Trophoblast cell (in vitro differentiated cells and primary cell): ENCODE measurements around the gene CAPN14. TPM values are rescaled to one million over a fixed set of nuclear protein-coding genes. Genes with fewer than 3 reads are reported as not detected.

Experiments used
- DNase-seq, 2 donors: peaks; one replicate each; pipeline ENCODE4 v3.0.0-alpha.2; 2016
- H2AFZ ChIP-seq: 2 replicates; pipeline ENCODE4 v1.6.1; 2013; ENCODE audit warnings: low read length, moderate library complexity, mild to moderate bottlenecking; ENCODE audit not compliant: insufficient read depth, poor library complexity
- H2AK5ac ChIP-seq: 2 replicates; pipeline ENCODE4 v1.6.1; 2013; ENCODE audit warnings: mild to moderate bottlenecking, low read length
- H2BK120ac ChIP-seq: 2 replicates; pipeline ENCODE4 v1.6.1; 2013; ENCODE audit warnings: low read length, mild to moderate bottlenecking, moderate library complexity; ENCODE audit not compliant: insufficient read depth, poor library complexity
- H2BK12ac ChIP-seq: 2 replicates; pipeline ENCODE4 v1.6.1; 2013; ENCODE audit warnings: mild to moderate bottlenecking, low read length, moderate library complexity
- H2BK5ac ChIP-seq: 2 replicates; pipeline ENCODE4 v1.6.1; 2013; ENCODE audit warnings: low read length, low read depth, moderate library complexity, mild to moderate bottlenecking; ENCODE audit not compliant: poor library complexity
- H3K14ac ChIP-seq: 2 replicates; pipeline ENCODE4 v1.6.1; 2013; ENCODE audit warnings: mild to moderate bottlenecking, low read length
- H3K18ac ChIP-seq: 2 replicates; pipeline ENCODE4 v1.6.1; 2013; ENCODE audit warnings: mild to moderate bottlenecking, low read length
- H3K23ac ChIP-seq: 2 replicates; pipeline ENCODE4 v1.6.1; 2013; ENCODE audit warnings: low read length
- H3K27ac ChIP-seq: 2 replicates; pipeline ENCODE4 v1.5.1; 2013; ENCODE audit warnings: low read depth, mild to moderate bottlenecking, inconsistent platforms, low read length, moderate library complexity
- H3K27me3 ChIP-seq: 2 replicates; pipeline ENCODE4 v1.6.1; 2013; ENCODE audit warnings: inconsistent platforms, mild to moderate bottlenecking, low read length, moderate library complexity; ENCODE audit not compliant: insufficient read depth
- H3K36me3 ChIP-seq, 2 experiments: 1 replicate in 1 of 2; 2 replicates in 1 of 2; pipeline ENCODE4 v1.6.1; 2013; ENCODE audit warnings: low read length in 2 of 2, mild to moderate bottlenecking in 2 of 2, moderate library complexity in 1 of 2; ENCODE audit not compliant: insufficient read depth in 2 of 2, control insufficient read depth in 1 of 2
- H3K4ac ChIP-seq: 2 replicates; pipeline ENCODE4 v1.6.1; 2013; ENCODE audit warnings: low read depth, mild to moderate bottlenecking, low read length, moderate library complexity
- H3K4me1 ChIP-seq, 2 experiments: 1 replicate in 1 of 2; 2 replicates in 1 of 2; pipeline ENCODE4 v1.6.1; 2013; ENCODE audit warnings: low read length in 2 of 2, mild to moderate bottlenecking in 2 of 2, moderate library complexity in 1 of 2; ENCODE audit not compliant: insufficient read depth in 2 of 2, control insufficient read depth in 1 of 2
- H3K4me2 ChIP-seq: 2 replicates; pipeline ENCODE4 v1.6.1; 2013; ENCODE audit warnings: inconsistent platforms, mild to moderate bottlenecking, low read length, moderate library complexity
- H3K4me3 ChIP-seq: 2 replicates; pipeline ENCODE4 v1.5.1; 2013; ENCODE audit warnings: mild to moderate bottlenecking, low read depth, low read length, inconsistent platforms
- H3K79me1 ChIP-seq: one replicate; pipeline ENCODE4 v1.6.1; 2013; ENCODE audit warnings: low read length
- H3K79me2 ChIP-seq: 2 replicates; pipeline ENCODE4 v1.6.1; 2013; ENCODE audit warnings: low read length, mild to moderate bottlenecking; ENCODE audit not compliant: control insufficient read depth, insufficient read depth, poor library complexity
- H3K9ac ChIP-seq: 2 replicates; pipeline ENCODE4 v1.6.1; 2013; ENCODE audit warnings: mild to moderate bottlenecking, low read length
- H3K9me3 ChIP-seq: 2 replicates; pipeline ENCODE4 v1.6.1; 2013; ENCODE audit warnings: low read depth, mild to moderate bottlenecking, control low read depth, inconsistent platforms, low read length; ENCODE audit not compliant: insufficient read depth
- H4K12ac ChIP-seq: 2 replicates; pipeline ENCODE4 v1.6.1; 2013; ENCODE audit warnings: low read depth, mild to moderate bottlenecking, low read length, moderate library complexity
- H4K8ac ChIP-seq: 2 replicates; pipeline ENCODE4 v1.6.1; 2013; ENCODE audit warnings: low read depth, mild to moderate bottlenecking, low read length, moderate library complexity
- H4K91ac ChIP-seq: one replicate; pipeline ENCODE4 v1.6.1; 2013; ENCODE audit warnings: low read depth, mild to moderate bottlenecking, low read length, moderate library complexity
- WGBS: extraction: QIAGEN DNeasy Blood & Tissue Kit; methylation state at CpG from one replicate; pipeline ENCODE4 v1.1.7; 2013; ENCODE audit warnings: missing lambda C conversion rate; ENCODE audit not compliant: insufficient read length, insufficient coverage; ENCODE audit errors: extremely low coverage; 5-methylcytosine and 5-hydroxymethylcytosine counted together
- polyA plus RNA-seq: library from polyadenylated mRNA; stranded (reverse); fragments of 200-250 nt; gene quantifications from 2 replicates; pipeline ENCODE4 v1.2.3, GENCODE V29; 2013

Gene CAPN14
- polyA plus RNA-seq = 0.64 and 0.81 TPM in 2 replicates

GRCh38 chr2:31217465-31218200, at the start of gene CAPN14:
TSS of gene CAPN14 (minus strand) at chr2:31217515. CDS start at chr2:31205447, 12,068 bp downstream.
- Histone ChIP-seq H4K91ac (no peak within 1 kb of the TSS), H3K18ac (no peak within 1 kb of the TSS), H2AFZ (no peak within 1 kb of the TSS), H2AK5ac (no peak within 1 kb of the TSS), H3K27ac (no peak within 1 kb of the TSS), H3K23ac (no peak within 1 kb of the TSS), H4K12ac (no peak within 1 kb of the TSS), H3K4ac (no peak within 1 kb of the TSS), H3K4me3 (no peak within 1 kb of the TSS), H3K79me2 (no peaks in the 10 kb centered on the region), H3K14ac (no peak within 1 kb of the TSS), H3K9ac (no peak within 1 kb of the TSS), H4K8ac (no peak within 1 kb of the TSS), H2BK12ac (peak within 1 kb of the TSS; percentile 23), H2BK5ac (no peak within 1 kb of the TSS), H3K79me1 (peaks cover 2% of the 10 kb centered on the region), H3K27me3 (no peaks in the 10 kb centered on the region), H2BK120ac (no peak within 1 kb of the TSS), H3K9me3 (no peaks in the 10 kb centered on the region), H3K36me3 (no peaks in the 10 kb centered on the region), H3K4me2 (no peak within 1 kb of the TSS), H3K4me1 (peaks cover 7 to 26% of the 10 kb centered on the region in 2 experiments)
- DNase-seq = no peak
- no CpG with 5 or more reads among the region's 6 CpGs for WGBS

GRCh38 chr2:31266804-31267203, 49.5 kb upstream of the CAPN14 start:
- no peak overlapping the region for H2AFZ ChIP-seq
- peaks cover 15 to 23% of the 10 kb centered on the region in 2 experiments for H3K4me1 ChIP-seq
- H3K23ac ChIP-seq = no peak overlapping the region
- H3K18ac ChIP-seq = no peak overlapping the region
- no peak overlapping the region for H3K4me2 ChIP-seq
- H3K9ac ChIP-seq = no peak overlapping the region
- H4K12ac ChIP-seq = no peak overlapping the region
- H2AK5ac ChIP-seq = no peak overlapping the region
- no peak overlapping the region for H3K14ac ChIP-seq
- no peak overlapping the region for H3K27ac ChIP-seq
- no peak overlapping the region for H2BK5ac ChIP-seq
- peak; percentile 50 to 57 for DNase-seq
- no peak overlapping the region for H4K91ac ChIP-seq
- no peak overlapping the region for H2BK120ac ChIP-seq
- no peak overlapping the region for H4K8ac ChIP-seq
- no peaks in the 10 kb centered on the region for H3K27me3 ChIP-seq
- no peaks in the 10 kb centered on the region for H3K9me3 ChIP-seq
- no peak overlapping the region for H3K4ac ChIP-seq
- H3K36me3 ChIP-seq = peaks cover 19 to 27% of the 10 kb centered on the region in 2 experiments
- H3K79me2 ChIP-seq = peaks cover 3% of the 10 kb centered on the region
- no peak overlapping the region for H2BK12ac ChIP-seq
- H3K4me3 ChIP-seq = no peak overlapping the region
- no CpG with 5 or more reads among the region's 6 CpGs for WGBS
- H3K79me1 ChIP-seq = peaks cover 26% of the 10 kb centered on the region

GRCh38 chr2:31265234-31265633, 47.9 kb upstream of the CAPN14 start:
- H3K14ac ChIP-seq = no peak overlapping the region
- no peak overlapping the region for H3K4me2 ChIP-seq
- no peak overlapping the region for H4K91ac ChIP-seq
- no peak overlapping the region for H4K8ac ChIP-seq
- no peaks in the 10 kb centered on the region for H3K79me2 ChIP-seq
- no peak overlapping the region for H3K23ac ChIP-seq
- no peak overlapping the region for H2AFZ ChIP-seq
- no peak overlapping the region for H3K9ac ChIP-seq
- no peak overlapping the region for H2AK5ac ChIP-seq
- H3K27ac ChIP-seq = no peak overlapping the region
- H3K18ac ChIP-seq = no peak overlapping the region
- no peak overlapping the region for H2BK12ac ChIP-seq
- no peak overlapping the region for H3K4ac ChIP-seq
- peaks cover 18% of the 10 kb centered on the region for H3K79me1 ChIP-seq
- H2BK5ac ChIP-seq = no peak overlapping the region
- H3K9me3 ChIP-seq = no peaks in the 10 kb centered on the region
- no peak overlapping the region for H3K4me3 ChIP-seq
- H3K4me1 ChIP-seq = peaks cover 7 to 15% of the 10 kb centered on the region in 2 experiments
- peaks cover 31 to 41% of the 10 kb centered on the region in 2 experiments for H3K36me3 ChIP-seq
- H2BK120ac ChIP-seq = no peak overlapping the region
- no peaks in the 10 kb centered on the region for H3K27me3 ChIP-seq
- peak; percentile 64 to 73 for DNase-seq
- WGBS = no CpG with 5 or more reads among the region's 6 CpGs
- H4K12ac ChIP-seq = no peak overlapping the region

- WGBS = no CpG with 5 or more reads among the region's 3 CpGs
- no peak overlapping the region for H3K23ac ChIP-seq
- H3K14ac ChIP-seq = no peak overlapping the region
- no peak overlapping the region for H4K12ac ChIP-seq
- no peak overlapping the region for H2AFZ ChIP-seq
- peaks cover 5% of the 10 kb centered on the region for H3K79me1 ChIP-seq
- H3K27me3 ChIP-seq = no peaks in the 10 kb centered on the region
- peaks cover under 1% of the 10 kb centered on the region in 2 experiments for H3K4me1 ChIP-seq
- no peak overlapping the region for H3K18ac ChIP-seq
- no peak overlapping the region for H2AK5ac ChIP-seq
- no peak overlapping the region for H3K27ac ChIP-seq
- H3K4me2 ChIP-seq = no peak overlapping the region
- no peak overlapping the region for H3K4me3 ChIP-seq
- no peak overlapping the region for H2BK120ac ChIP-seq
- DNase-seq = peak; percentile 97 to 99
- H4K8ac ChIP-seq = no peak overlapping the region
- H3K9me3 ChIP-seq = no peaks in the 10 kb centered on the region
- peaks cover 31 to 41% of the 10 kb centered on the region in 2 experiments for H3K36me3 ChIP-seq
- H4K91ac ChIP-seq = no peak overlapping the region
- no peak overlapping the region for H2BK12ac ChIP-seq
- H3K9ac ChIP-seq = no peak overlapping the region
- no peak overlapping the region for H3K4ac ChIP-seq
- no peaks in the 10 kb centered on the region for H3K79me2 ChIP-seq
- H2BK5ac ChIP-seq = no peak overlapping the region
Measured at GRCh38 chr2:31263636-31264190, 46.4 kb upstream of the CAPN14 start.
